ENCODE measurements around the gene ZNF346.

DNA sequence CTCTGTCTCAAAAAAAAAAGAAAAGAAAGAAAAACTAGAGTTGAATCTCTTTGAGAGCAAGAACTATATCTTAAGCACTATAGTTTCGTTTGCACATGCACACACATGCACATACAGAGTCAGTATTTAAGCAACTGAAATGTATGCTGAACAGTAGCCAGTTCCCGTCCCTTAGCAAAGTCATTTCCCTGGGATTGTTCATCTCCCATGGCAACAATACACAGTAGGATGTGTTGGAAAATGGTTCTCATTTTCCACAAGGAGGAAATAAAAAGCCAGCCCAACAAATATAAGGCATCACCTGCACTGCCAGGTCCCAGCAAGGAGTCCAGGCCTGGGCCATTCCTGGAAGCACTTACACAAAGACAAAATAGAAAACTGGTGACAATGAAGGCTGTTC lies 4.2 kb upstream of the ZNF346 start:
- TF ChIP-seq, protein P1, sequence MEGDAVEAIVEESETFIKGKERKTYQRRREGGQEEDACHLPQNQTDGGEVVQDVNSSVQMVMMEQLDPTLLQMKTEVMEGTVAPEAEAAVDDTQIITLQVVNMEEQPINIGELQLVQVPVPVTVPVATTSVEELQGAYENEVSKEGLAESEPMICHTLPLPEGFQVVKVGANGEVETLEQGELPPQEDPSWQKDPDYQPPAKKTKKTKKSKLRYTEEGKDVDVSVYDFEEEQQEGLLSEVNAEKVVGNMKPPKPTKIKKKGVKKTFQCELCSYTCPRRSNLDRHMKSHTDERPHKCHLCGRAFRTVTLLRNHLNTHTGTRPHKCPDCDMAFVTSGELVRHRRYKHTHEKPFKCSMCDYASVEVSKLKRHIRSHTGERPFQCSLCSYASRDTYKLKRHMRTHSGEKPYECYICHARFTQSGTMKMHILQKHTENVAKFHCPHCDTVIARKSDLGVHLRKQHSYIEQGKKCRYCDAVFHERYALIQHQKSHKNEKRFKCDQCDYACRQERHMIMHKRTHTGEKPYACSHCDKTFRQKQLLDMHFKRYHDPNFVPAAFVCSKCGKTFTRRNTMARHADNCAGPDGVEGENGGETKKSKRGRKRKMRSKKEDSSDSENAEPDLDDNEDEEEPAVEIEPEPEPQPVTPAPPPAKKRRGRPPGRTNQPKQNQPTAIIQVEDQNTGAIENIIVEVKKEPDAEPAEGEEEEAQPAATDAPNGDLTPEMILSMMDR (IDR thresholded peaks at IDR 0.05 in 4 of 5, conservative IDR thresholded peaks at IDR 0.05 in 1 of 5) = no peak
- no peak for TF ChIP-seq POLR2A (IDR thresholded peaks at IDR 0.05)

Data from gastrocnemius medialis (tissue), 4 donors.